Erythroblast (primary cell): ENCODE results near the gene DNAH14.

Experiments used
- GATA1 ChIP-seq: IDR thresholded peaks from 2 replicates; pipeline ENCODE4 v1.6.1; 2011; ENCODE audit warnings: low read depth, mild to moderate bottlenecking, control low read depth, low read length, moderate library complexity
- POLR2A ChIP-seq: IDR thresholded peaks from 2 replicates; pipeline ENCODE4 v1.6.1; 2011; ENCODE audit warnings: mild to moderate bottlenecking, low read length

DNA sequence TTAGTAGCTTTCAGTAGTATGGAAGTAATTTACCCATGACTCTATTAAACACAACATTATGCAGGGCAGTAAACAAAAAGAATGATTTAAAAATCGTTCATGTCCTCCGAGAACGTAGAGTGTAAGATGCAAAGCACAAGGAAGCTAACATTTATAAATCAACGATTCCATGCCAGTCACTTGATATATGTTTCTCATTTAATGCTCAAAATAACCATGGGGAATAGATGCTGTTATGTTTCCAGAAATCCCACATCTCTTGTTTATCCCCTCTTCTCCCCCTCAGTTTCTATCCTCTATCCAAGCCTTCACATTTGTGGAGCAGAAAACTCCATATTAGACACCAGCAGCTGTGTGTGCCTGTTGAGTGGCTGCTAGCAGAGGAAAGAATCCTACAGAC, 445.5 kb downstream of the DNAH14 start:
- TF ChIP-seq POLR2A: no peak
- no peak for TF ChIP-seq GATA1
